ENCODE results near the gene CPLX3.

CPLX3 gene

GRCh38 chr15:74830868-74831267 lies 4.4 kb downstream of the CPLX3 start:
- DNase-seq = no peak

- DNase-seq = no peak
These were observed 5.5 kb downstream of the CPLX3 start for GRCh38 chr15:74831813-74832495.

- no peak for DNase-seq
These were observed 6.4 kb downstream of the CPLX3 start for GRCh38 chr15:74832826-74833225.

GRCh38 chr15:74833376-74834107 lies 7.1 kb downstream of the CPLX3 start:
- DNase-seq = no peak

- DNase-seq = peak; percentile 21
These were observed 8.9 kb downstream of the CPLX3 start for GRCh38 chr15:74835312-74835823.

GRCh38 chr15:74836846-74837245 lies 10.4 kb downstream of the CPLX3 start:
- DNase-seq = no peak

GRCh38 chr15:74837482-74838136 lies 11.2 kb downstream of the CPLX3 start:
- DNase-seq = no peak

DNA sequence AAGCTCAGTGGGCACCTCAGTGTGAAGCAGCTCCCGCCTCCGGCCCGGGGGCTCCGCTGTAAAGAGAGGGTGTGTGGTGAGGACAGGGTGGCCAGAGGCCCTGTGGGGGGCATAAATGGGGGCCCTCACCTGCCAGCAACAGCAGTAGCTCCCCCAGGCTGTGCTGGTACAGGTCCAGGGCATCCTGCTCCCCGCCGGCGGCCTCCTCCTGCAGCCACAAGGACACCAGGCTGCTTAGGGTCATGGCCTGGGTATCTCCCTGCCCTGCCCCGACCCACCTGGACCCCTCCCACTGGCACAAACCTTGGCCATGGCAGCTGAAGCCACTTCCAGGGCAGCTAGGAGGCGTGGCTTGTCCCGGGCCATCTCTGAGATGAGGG lies 11.7 kb downstream of the CPLX3 start:
- no peak for DNase-seq

DNA sequence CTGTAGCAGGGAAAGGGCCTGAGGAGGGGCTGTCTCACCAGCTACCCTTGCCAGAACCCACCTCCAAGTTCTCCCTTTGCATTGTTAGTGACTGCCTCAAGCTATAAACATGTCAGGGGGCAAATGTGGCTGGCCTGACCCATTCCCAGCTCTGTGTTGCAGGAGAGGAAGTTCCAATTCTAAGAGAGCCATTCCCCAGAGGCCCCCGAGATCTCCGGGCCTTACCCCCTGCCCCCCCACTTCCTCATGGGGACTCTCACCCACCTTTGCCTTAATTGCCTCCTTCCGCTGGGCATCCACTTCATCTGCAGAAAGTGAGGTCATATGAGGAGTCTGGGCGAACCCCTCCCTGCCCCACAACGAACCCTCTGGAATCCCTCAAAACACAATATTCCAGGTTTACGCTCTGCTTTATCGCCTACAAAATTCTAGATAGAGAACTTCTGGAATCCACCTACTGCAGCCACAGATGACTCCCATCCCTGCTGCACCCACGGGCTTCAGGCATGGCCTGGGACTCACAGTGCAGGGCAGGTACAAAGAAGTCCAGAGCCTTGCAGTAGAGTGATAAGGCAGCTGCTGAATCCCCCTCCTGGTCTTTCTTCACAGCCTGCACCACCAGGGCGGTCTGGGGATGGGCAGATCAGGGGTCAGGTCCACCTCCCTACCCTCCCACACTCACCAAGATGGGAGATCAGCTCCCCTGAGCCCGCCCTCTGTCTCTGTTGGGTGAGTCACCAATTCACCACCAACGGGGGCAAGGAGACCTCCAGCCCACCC lies 12.5 kb downstream of the CPLX3 start:
- DNase-seq = no peak

GRCh38 chr15:74839526-74840395 lies 13.3 kb downstream of the CPLX3 start:
- no peak for DNase-seq

GRCh38 chr15:74840851-74841775 lies 14.7 kb downstream of the CPLX3 start:
- no peak for DNase-seq

- DNase-seq = no peak
These were observed 15.5 kb downstream of the CPLX3 start for GRCh38 chr15:74841891-74842373.

DNA sequence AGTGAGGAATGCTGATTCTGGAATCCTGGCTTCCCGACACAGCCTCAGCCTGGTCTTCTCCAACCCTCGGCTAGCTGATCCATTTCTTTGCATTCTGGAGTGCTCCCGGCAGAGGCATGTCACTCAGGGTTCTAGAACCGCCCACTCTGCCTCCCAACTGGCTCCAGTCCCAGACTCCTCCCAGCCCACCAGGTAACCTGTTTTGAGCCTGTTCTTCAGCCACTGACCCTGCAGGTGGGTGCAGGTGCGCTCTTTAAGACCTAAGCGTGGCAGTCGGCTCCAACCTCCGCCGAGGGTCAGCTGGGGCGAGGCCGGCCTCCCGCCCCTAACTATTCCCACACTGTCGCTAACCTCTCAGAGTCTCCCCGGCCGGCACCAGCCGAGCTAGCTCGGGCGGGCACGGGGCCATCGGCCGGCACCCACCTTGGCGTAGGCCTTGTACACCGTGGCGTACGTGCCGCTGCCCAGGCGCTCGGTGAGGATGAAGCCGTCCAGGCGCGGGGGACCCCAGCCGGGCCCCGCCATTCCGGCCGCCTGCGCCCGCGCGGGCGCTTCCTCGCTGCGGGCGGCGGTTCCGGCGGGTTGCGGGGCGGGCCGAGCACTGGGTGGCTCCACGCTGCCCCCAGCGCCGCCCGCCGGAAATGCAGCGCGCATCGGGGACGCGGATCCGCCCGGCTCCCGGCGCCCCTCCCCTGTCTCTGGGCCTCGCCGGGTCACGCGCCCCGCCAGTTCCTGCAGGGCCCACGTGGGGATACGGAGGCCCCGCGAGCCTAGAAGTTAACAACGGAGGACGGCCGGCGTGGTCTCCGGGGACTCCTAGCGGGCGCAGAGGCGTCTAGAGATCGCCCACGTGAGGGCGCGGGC lies 16.4 kb downstream of the CPLX3 start, which contains the start of gene ULK3:
TSS of gene ULK3 (minus strand) at position 576 of the 864 bp plus-strand sequence. CDS start at position 525, 51 bp downstream.
- DNase-seq = peak; percentile 91

- no peak for DNase-seq
These were observed 17.0 kb downstream of the CPLX3 start for GRCh38 chr15:74843445-74843828.

DNA sequence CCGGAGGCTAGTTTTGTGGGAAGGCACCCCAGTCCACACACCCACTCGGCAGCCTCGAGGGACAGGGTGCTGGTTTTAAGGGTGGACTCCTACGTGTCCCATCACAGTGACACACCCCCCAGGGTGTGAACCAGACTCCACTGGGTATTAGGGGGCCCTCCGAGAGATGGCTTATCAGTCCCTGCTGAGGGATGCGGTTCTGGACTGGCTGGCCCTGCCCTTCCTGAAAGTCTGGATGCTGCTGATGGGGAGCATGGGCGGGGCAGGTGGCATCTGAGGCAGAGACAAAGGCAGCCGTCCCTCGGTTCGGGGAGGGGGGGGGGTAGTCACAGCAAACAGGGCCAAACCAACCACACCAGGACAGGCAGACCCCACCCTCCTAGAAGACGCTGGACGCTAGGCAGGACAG lies 17.5 kb downstream of the CPLX3 start:
- DNase-seq = no peak

- no peak for DNase-seq
These were observed 18.1 kb downstream of the CPLX3 start for GRCh38 chr15:74844319-74845207.

DNA sequence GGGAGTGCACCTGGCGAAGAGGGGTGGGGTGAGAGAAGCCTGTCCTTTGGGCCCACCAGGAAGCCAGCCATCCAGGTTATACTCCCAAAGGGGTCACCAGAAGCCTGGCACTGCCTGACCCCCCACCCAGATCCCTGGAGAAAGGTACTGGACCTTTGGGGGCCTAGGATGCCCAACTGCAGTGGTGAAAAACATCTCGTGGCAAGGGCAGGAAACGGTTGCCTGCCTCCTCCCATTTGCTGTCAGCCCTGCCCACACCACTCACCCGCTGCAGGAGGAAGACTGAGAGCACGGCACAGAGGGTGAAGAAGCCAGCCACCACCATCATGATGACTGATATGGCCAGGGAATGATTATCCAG lies 18.8 kb downstream of the CPLX3 start:
- DNase-seq = peak; percentile 37

DNA sequence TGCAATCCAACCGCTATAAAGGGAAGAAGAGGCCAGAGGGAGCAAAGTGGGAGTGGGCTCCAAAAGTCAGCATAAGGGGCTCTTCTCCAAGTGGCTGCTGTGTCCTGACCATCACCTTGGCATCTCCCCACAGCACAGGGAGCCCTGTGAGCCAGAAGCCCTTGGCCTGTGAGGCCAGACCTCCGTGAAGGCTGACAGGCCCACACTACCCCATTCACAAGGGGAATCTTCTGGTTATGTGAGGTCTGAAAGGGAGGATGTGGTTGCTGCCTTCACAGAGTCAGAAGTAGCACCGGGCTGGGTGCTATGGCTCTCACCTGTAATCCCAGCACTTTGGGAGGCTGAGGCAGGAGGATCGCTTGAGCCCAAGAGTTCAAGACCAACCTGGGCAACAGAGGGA lies 19.2 kb downstream of the CPLX3 start:
- DNase-seq = no peak

DNA sequence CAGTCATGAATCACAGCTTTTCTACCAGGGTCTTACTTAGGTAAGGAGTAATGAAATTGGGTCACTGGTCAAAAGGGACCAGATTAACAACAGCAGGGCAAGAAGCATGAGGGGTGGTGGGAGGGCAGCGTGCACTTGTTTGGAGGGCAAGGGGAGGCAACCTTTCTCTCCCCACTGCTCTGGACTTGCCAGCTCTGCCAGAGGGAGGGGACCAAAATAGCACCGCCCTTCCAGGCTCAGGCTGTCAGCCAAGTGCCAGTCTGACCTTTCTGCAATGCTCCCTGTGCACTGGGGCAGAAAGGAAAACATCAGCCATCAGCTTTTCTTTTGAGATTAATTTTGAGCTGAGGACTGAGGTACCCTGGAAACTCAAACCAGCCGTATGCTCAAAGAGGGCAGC lies 21.0 kb downstream of the CPLX3 start:
- DNase-seq = no peak
